A549 treated with dexamethasone at 1 μM for 4 hours (cell line): ENCODE results near the gene ZNF277. TPM values are rescaled to one million over a fixed set of nuclear protein-coding genes. Genes with fewer than 3 reads are reported as not detected.

Experiments
- total RNA-seq: library from RNA; stranded (reverse); fragments of 200-300 nt; extraction: Qiagen RNA extraction; gene quantifications from 5 replicates; pipeline ENCODE4 v1.2.3, GENCODE V29; 2022

The ZNF277 gene
- total RNA-seq, result 12.0 to 14.8 TPM (median 13.9 TPM) in 5 replicates

DNA sequence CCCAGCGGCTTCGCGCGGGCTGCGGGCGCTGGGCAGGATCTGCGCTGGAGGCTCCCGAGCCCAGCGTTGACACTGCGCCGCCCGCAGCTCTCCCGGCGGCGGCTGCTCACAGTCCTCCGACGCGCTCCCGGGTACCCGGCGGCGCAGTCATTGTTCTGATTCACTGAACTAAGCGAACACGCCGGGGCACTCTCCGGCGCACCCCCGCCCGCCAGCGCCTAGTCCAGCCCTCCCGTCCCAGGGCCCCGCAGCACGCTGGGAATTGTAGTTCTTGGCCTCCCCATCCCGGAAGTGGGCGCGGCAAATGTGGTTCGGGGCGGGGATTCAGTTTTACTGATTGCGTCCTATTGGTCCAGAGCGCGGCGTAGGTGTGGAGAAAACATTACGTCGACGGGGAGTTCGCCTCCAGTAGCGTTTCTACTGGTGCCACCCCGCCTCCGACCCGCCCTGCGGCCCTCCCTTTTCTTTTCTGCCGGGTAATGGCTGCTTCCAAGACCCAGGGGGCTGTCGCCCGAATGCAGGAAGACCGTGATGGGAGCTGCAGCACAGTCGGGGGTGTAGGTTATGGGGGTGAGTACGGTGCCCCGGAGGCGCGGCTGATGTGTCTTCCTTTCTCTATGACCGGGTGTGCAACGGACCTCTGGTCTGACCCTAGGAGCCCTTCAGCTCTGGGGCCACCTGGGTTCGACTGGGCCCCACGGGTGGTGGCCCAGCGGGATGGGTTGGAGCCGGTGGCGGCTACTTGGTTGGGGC, at the start of gene ZNF277, which contains the start of gene DOCK4:
TSS of gene ZNF277 (plus strand) at position 458 of the 753 bp plus-strand sequence. CDS start at position 480, 22 bp downstream.
TSS of gene DOCK4 (minus strand) at position 162 of the 753 bp plus-strand sequence. CDS start 261 bp downstream, outside the sequence.

Other genes starting within 250 kb of the ZNF277 start
- gene DOCK4, start 296 bp upstream of the ZNF277 start, total RNA-seq, result 5.5 to 10.1 TPM (median 7.4 TPM) in 5 replicates
- 27.0 to 30.2 TPM (median 28.6 TPM) in 5 replicates for gene IFRD1, start 243.8 kb downstream of the ZNF277 start, total RNA-seq